Suprapubic skin (tissue), 4 donors: ENCODE data around the gene PIKFYVE. TPM values are rescaled to one million over a fixed set of nuclear protein-coding genes. Genes with fewer than 3 reads are reported as not detected.
"Not testable (repeated sequence)": the region's sequence is repeated elsewhere in the genome, so short reads cannot be mapped to it uniquely, and the experiment has no call there.

ENCODE experiments used
- DNase-seq, 2 donors: peaks; one replicate each; pipeline ENCODE4 v3.0.0-alpha.2; 2019; ENCODE audit warnings: low spot score in 2 of 2
- H3K27ac ChIP-seq: fragments of 200-600 bp; sonication (generic); one replicate; pipeline ENCODE4 v1.5.1; 2019
- H3K27me3 ChIP-seq: fragments of 200-600 bp; sonication (generic); one replicate; pipeline ENCODE4 v1.5.1; 2019
- H3K36me3 ChIP-seq: fragments of 200-600 bp; sonication (generic); one replicate; pipeline ENCODE4 v1.5.1; 2019
- H3K4me1 ChIP-seq: fragments of 200-600 bp; sonication (generic); one replicate; pipeline ENCODE4 v1.5.1; 2019
- H3K4me3 ChIP-seq: fragments of 200-600 bp; sonication (generic); one replicate; pipeline ENCODE4 v1.5.1; 2019; ENCODE audit warnings: mild to moderate bottlenecking
- H3K9me3 ChIP-seq: fragments of 200-600 bp; sonication (generic); one replicate; pipeline ENCODE4 v1.5.1; 2019
- EP300 ChIP-seq: sonication (generic); formaldehyde crosslinking; IDR thresholded peaks from one replicate; pipeline ENCODE4 v1.6.1; 2017; ENCODE audit warnings: antibody characterized with exemption
- POLR2A ChIP-seq, 2 donors: fragments of 450-650 bp; IDR thresholded peaks; one replicate each; pipeline ENCODE4 v1.6.1; 2017; ENCODE audit warnings: antibody characterized with exemption in 2 of 2, mild to moderate bottlenecking in 2 of 2, moderate library complexity in 2 of 2
- POLR2AphosphoS5 ChIP-seq, 3 donors: sonication (generic); formaldehyde crosslinking; IDR thresholded peaks; one replicate each; pipeline ENCODE4 v1.6.1; 2017; ENCODE audit warnings: antibody characterized with exemption in 3 of 3
- whole genome bisulfite sequencing: methylation state at CpG from one replicate; pipeline ENCODE4 v1.1.5; 2018; 5-methylcytosine and 5-hydroxymethylcytosine counted together
- total RNA-seq, 4 donors: library from RNA; depleted of rRNA; stranded (reverse); fragments of >200 nt; gene quantifications; one replicate each; pipeline ENCODE4 v1.1.0, GENCODE V29; 2016
- TF ChIP-seq, protein P1 (sequence below), 2 donors: fragments of 200-600 bp in 1 of 2; fragments of 450-650 bp in 1 of 2; sonication (generic) in 1 of 2; IDR thresholded peaks; one replicate each; pipeline ENCODE4 v1.5.1; 2016 to 2019; ENCODE audit warnings: antibody characterized with exemption in 2 of 2, mild to moderate bottlenecking in 1 of 2, moderate library complexity in 1 of 2

Gene PIKFYVE
- total RNA-seq, 4 donors from 2014 or later, result 25.0 to 55.9 (median 26.7) TPM

DNA sequence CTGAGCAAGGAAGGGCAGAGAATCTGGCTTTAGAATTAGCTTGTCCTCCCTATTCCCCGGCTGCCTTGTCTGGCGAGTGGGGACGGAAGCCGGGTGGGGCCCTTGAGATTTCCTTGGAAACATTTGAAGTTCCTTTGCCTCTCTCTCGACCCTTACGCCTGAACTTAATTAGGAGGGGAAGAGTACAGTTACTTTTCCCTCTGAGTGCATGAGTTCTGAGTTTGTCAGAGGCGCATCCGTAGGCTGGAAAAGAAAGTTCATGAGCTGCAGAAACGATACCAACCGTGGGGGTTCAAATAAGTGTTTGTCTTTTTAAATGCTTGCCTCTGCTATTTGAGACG lies 468 bp downstream of the PIKFYVE start:
- Histone ChIP-seq H3K36me3 (peaks cover 3% of the 10 kb centered on the region), H3K9me3 (no peaks in the 10 kb centered on the region), H3K4me3 (peak overlapping the region; percentile 68), H3K4me1 (peaks cover 37% of the 10 kb centered on the region), H3K27ac (peak overlapping the region; percentile 87), H3K27me3 (no peaks in the 10 kb centered on the region)
- no peak for DNase-seq
- no peak for TF ChIP-seq EP300
- no peak for TF ChIP-seq POLR2A (IDR thresholded peaks at IDR 0.05)
- TF ChIP-seq, protein P1, sequence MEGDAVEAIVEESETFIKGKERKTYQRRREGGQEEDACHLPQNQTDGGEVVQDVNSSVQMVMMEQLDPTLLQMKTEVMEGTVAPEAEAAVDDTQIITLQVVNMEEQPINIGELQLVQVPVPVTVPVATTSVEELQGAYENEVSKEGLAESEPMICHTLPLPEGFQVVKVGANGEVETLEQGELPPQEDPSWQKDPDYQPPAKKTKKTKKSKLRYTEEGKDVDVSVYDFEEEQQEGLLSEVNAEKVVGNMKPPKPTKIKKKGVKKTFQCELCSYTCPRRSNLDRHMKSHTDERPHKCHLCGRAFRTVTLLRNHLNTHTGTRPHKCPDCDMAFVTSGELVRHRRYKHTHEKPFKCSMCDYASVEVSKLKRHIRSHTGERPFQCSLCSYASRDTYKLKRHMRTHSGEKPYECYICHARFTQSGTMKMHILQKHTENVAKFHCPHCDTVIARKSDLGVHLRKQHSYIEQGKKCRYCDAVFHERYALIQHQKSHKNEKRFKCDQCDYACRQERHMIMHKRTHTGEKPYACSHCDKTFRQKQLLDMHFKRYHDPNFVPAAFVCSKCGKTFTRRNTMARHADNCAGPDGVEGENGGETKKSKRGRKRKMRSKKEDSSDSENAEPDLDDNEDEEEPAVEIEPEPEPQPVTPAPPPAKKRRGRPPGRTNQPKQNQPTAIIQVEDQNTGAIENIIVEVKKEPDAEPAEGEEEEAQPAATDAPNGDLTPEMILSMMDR (IDR thresholded peaks at IDR 0.05), result no peak
- no peak for TF ChIP-seq POLR2AphosphoS5 (IDR thresholded peaks at IDR 0.05)
- 0% methylated on average over 11 of the region's 11 CpGs for WGBS

DNA sequence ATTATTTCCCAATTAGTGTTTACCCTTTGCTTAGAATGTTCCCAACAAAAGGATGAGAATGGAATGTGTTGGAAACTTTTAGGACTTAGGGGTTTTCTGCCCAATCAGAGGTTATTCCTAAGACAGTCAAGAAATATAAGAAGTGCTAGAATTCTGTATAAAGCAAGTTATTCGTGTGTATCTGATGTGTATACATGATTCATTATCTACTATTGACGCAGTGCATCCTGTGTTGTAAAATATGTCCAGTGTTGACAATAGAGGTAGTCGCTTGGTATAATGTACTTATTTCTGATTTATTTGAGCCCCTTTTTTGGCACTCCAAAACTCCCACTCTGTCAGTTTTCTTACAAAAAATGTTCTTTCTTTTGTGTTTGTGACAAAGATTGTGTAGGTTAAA lies 881 bp downstream of the PIKFYVE start:
- DNase-seq, result no peak
- no peaks in the 10 kb centered on the region for H3K27me3 ChIP-seq
- H3K4me3 ChIP-seq, result peak overlapping the region; percentile 68
- peaks cover 6% of the 10 kb centered on the region for H3K36me3 ChIP-seq
- TF ChIP-seq EP300, result no peak
- TF ChIP-seq POLR2AphosphoS5 (IDR thresholded peaks at IDR 0.05), result no peak
- TF ChIP-seq POLR2A (IDR thresholded peaks at IDR 0.05), result no peak
- TF ChIP-seq, protein P1 (IDR thresholded peaks at IDR 0.05), result no peak
- H3K9me3 ChIP-seq, result no peaks in the 10 kb centered on the region
- H3K4me1 ChIP-seq, result peaks cover 37% of the 10 kb centered on the region
- 7% methylated on average over 3 of the region's 3 CpGs for WGBS
- H3K27ac ChIP-seq, result no peak overlapping the region

DNA sequence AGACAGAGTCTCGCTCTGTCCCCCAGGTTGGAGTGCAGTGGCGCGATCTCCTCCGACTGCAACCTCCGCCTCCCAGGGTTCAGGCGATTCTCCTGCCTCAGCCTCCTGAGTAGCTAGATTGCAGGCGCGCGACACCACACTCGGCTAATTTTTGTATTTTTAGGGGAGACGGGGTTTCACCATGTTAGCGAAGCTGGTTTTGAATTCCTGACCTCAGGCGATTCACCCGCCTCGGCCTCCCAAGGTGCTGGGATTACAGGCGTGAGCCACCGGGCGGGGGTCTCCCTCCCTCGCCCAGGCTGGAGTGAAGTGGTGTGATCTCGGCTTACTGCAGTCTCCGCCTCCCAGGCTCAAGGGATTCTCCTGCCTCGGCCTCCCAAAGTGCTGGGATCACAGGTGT lies 1.5 kb downstream of the PIKFYVE start:
- H3K4me1 ChIP-seq, result peaks cover 37% of the 10 kb centered on the region
- 76% methylated on average over 21 of the region's 22 CpGs for WGBS

DNA sequence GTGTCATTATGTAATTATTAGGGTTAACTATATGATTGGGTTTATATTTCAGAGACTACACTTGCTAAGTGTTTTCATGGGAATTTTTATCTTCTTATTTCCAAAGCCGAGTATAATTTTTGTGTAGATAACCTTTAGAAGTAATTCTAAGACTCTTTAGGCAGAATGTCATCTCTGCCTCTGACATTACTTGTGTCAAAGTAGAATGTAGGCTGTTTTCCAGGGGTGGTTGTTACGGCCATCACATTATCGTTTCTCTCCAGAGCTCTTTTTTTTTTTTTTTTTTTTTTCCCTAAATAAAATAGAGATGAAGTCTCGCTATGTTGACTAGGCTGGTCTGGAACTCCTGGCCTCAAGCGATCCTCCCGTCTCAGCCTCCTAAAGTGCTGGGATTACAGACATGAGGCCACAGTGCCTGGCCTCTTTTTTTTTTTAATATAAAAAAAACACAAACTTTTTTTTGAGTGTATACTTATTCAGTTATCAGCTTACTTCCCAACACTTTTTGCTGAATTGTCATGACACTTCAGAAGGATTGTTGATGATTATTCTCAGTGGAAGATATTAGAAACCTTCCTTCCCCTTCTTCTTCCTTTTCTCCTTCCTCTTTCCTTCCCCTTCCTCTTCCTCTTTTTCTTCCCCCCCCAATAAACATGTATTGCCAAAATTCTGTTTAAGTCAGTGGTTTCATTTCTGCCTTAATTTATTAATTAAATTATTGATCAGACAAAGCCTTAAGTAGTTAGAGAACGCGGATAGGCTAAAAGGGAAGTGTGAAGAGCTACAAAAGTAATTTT lies 2.3 kb downstream of the PIKFYVE start:
- Histone ChIP-seq H3K27me3 (no peaks in the 10 kb centered on the region), H3K36me3 (peaks cover 13% of the 10 kb centered on the region), H3K9me3 (no peaks in the 10 kb centered on the region), H3K4me3 (peak overlapping the region; percentile 68), H3K27ac (no peak overlapping the region), H3K4me1 (peaks cover 37% of the 10 kb centered on the region)
- DNase-seq, result no peak
- no peak for TF ChIP-seq POLR2A (IDR thresholded peaks at IDR 0.05)
- TF ChIP-seq, protein P1 (IDR thresholded peaks at IDR 0.05), result no peak
- no peak for TF ChIP-seq POLR2AphosphoS5 (IDR thresholded peaks at IDR 0.05)
- TF ChIP-seq EP300, result no peak
- WGBS, result 74% methylated on average over 8 of the region's 8 CpGs

More for the DNA sequence above, 1.5 kb downstream of the PIKFYVE start:
- not testable (repeated sequence) for H3K27me3 ChIP-seq, DNase-seq, H3K27ac ChIP-seq, H3K9me3 ChIP-seq, H3K36me3 ChIP-seq
- H3K4me3 ChIP-seq, result peak overlapping the region; percentile 68

DNA sequence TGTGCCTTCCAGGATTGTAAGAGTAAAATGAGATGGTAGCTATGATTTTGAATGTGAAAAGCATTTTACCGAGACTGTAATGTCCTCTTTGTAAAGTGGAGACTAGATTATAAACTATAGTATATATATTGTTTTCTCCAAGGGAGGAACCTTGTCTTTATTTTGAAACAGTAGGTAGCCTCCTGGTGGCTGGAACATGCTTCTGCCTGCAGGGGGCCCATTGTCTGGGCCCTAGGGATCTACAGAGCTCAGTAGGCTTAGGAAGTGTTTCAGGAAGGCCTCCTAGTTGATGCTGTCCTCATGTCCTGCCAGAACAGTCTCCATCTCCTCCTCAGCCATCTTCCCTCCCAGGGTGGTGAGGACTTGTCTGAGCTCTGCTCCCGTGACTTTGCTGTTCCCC lies 3.0 kb downstream of the PIKFYVE start:
- H3K4me1 ChIP-seq, result peaks cover 37% of the 10 kb centered on the region
- no peak overlapping the region for H3K4me3 ChIP-seq
- H3K36me3 ChIP-seq, result peaks cover 20% of the 10 kb centered on the region
- no peaks in the 10 kb centered on the region for H3K27me3 ChIP-seq
- no peak for DNase-seq
- TF ChIP-seq, protein P1 (IDR thresholded peaks at IDR 0.05), result no peak
- TF ChIP-seq POLR2AphosphoS5 (IDR thresholded peaks at IDR 0.05), result no peak
- no peak for TF ChIP-seq POLR2A (IDR thresholded peaks at IDR 0.05)
- no peak for TF ChIP-seq EP300
- H3K9me3 ChIP-seq, result no peaks in the 10 kb centered on the region
- 94% methylated on average over 2 of the region's 2 CpGs for WGBS
- H3K27ac ChIP-seq, result no peak overlapping the region
